ENCODE results near the gene NCKAP5.
"Not testable (repeated sequence)": the region's sequence is repeated elsewhere in the genome, so short reads cannot be mapped to it uniquely, and the experiment has no call there.

NCKAP5 gene

GRCh38 chr2:133477616-133477990 is 90.7 kb downstream of the NCKAP5 start:
- Histone ChIP-seq H3K9me3 (ENCODE audit: severe bottlenecking) (no peaks in the 10 kb centered on the region), H3K27ac (no peak overlapping the region), H3K36me3 (no peaks in the 10 kb centered on the region), H3K27me3 (ENCODE audit: insufficient read depth, low read depth, severe bottlenecking) (no peaks in the 10 kb centered on the region), H3K4me3 (ENCODE audit: low read depth, low read length) (no peak overlapping the region)
- TF ChIP-seq, protein P1, sequence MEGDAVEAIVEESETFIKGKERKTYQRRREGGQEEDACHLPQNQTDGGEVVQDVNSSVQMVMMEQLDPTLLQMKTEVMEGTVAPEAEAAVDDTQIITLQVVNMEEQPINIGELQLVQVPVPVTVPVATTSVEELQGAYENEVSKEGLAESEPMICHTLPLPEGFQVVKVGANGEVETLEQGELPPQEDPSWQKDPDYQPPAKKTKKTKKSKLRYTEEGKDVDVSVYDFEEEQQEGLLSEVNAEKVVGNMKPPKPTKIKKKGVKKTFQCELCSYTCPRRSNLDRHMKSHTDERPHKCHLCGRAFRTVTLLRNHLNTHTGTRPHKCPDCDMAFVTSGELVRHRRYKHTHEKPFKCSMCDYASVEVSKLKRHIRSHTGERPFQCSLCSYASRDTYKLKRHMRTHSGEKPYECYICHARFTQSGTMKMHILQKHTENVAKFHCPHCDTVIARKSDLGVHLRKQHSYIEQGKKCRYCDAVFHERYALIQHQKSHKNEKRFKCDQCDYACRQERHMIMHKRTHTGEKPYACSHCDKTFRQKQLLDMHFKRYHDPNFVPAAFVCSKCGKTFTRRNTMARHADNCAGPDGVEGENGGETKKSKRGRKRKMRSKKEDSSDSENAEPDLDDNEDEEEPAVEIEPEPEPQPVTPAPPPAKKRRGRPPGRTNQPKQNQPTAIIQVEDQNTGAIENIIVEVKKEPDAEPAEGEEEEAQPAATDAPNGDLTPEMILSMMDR (IDR thresholded peaks at IDR 0.05; ENCODE audit: low read depth, low read length) = no peak
- DNase-seq = no peak

DNA sequence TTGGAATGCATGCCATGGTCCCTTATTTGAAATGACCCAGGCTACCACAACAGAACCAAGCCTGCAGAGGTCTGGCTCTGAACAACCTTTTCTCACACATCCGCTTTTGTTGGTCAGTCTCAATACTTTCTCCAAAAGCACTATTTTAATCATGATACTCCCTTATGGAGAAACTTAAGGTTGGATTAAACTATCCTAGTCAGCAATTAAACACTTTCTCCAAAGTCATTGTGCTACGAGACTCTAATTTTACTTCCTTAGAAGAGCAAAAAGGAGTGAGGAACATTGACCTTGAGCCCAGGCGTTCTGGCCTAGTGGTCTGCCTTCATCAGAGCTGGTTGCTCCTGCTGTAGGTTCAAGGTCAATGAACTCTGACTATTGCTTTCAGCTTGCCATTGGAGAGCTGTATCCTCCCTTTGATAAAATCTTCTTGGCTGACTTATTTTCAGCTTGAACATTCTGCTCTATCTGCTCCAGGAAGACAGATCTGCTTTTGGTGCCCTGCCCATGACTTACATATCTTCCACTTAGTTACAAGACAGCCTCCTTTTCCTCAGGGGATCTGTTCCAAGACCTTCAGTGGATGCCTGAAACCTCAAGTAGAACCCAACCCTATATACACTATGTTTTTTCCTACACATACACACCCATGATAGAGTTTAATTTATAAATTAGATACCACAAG is 91.2 kb downstream of the NCKAP5 start:
- no peak for DNase-seq
- no peaks in the 10 kb centered on the region for H3K36me3 ChIP-seq
- H3K9me3 ChIP-seq (ENCODE audit: severe bottlenecking) = no peaks in the 10 kb centered on the region
- H3K27ac ChIP-seq = no peak overlapping the region
- no peaks in the 10 kb centered on the region for H3K27me3 ChIP-seq (ENCODE audit: insufficient read depth, low read depth, severe bottlenecking)
- H3K4me3 ChIP-seq (ENCODE audit: low read depth, low read length) = no peak overlapping the region
- TF ChIP-seq, protein P1 (IDR thresholded peaks at IDR 0.05; ENCODE audit: low read depth, low read length) = no peak

- TF ChIP-seq, protein P1 (IDR thresholded peaks at IDR 0.05; ENCODE audit: low read depth, low read length) = no peak
- DNase-seq = no peak
- Histone ChIP-seq H3K27me3 (ENCODE audit: insufficient read depth, low read depth, severe bottlenecking) (no peaks in the 10 kb centered on the region), H3K27ac (no peak overlapping the region), H3K9me3 (ENCODE audit: severe bottlenecking) (no peaks in the 10 kb centered on the region), H3K36me3 (no peaks in the 10 kb centered on the region), H3K4me3 (ENCODE audit: low read depth, low read length) (no peak overlapping the region)
These were observed 92.0 kb downstream of the NCKAP5 start for GRCh38 chr2:133476286-133476685.

DNA sequence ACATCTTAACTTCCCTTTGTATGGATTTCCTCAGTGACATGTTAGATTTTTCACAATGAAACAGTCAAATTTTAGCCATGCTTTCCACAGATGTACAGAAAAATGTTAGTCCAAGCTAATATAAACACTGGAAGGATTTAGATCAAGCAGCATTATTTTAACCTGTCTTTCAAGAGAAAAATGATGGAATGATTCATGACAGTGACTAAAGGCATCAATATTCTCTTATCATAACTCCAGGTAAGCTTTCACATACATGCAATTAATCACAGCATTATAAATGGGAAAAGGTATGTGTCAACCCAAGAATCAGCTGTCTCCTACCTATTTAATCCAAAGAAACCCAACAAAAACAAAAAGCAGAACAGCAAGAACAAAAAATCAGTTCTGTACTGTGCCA is 92.7 kb downstream of the NCKAP5 start:
- no peak overlapping the region for H3K4me3 ChIP-seq (ENCODE audit: low read depth, low read length)
- no peak overlapping the region for H3K27ac ChIP-seq
- H3K27me3 ChIP-seq (ENCODE audit: insufficient read depth, low read depth, severe bottlenecking) = no peaks in the 10 kb centered on the region
- H3K9me3 ChIP-seq (ENCODE audit: severe bottlenecking) = no peaks in the 10 kb centered on the region
- no peaks in the 10 kb centered on the region for H3K36me3 ChIP-seq
- TF ChIP-seq, protein P1 (IDR thresholded peaks at IDR 0.05; ENCODE audit: low read depth, low read length) = no peak
- DNase-seq = no peak

DNA sequence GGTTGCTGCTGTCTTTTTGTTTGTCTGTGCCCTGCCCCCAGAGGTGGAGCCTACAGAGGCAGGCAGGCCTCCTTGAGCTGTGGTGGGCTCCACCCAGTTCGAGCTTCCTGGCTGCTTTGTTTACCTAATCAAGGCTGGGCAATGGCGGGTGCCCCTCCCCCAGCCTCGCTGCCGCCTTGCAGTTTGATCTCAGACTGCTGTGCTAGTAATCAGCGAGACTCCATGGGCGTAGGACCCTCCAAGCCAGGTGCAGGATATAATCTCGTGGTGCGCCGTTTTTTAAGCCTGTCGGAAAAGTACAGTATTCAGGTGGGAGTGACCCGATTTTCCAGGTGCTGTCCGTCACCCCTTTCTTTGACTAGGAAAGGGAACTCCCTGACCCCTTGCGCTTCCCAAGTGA is 97.8 kb downstream of the NCKAP5 start:
- H3K27me3 ChIP-seq (ENCODE audit: insufficient read depth, low read depth, severe bottlenecking); DNase-seq; H3K4me3 ChIP-seq (ENCODE audit: low read depth, low read length); H3K27ac ChIP-seq; H3K9me3 ChIP-seq (ENCODE audit: severe bottlenecking); H3K36me3 ChIP-seq: not testable (repeated sequence)

DNA sequence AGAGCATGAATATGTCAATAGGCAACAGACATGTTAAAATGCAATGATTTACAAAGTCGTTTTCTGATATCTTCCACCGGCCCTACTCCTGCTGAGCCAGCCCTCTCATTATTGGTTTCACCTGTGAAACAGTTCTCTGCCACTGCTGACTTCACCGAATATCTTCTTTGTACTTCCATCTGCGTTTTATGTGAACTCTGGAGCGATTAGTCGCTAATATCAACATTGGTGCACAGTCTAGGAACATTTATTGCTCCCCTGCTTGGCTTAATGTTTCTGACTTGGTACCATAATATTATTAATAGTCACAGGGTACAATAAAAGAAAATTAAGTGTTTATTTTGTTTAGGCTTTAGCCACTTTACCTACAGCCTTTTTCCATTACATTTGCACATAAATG is 105.5 kb downstream of the NCKAP5 start:
- Histone ChIP-seq H3K27me3 (ENCODE audit: insufficient read depth, low read depth, severe bottlenecking) (no peaks in the 10 kb centered on the region), H3K36me3 (no peaks in the 10 kb centered on the region), H3K4me3 (ENCODE audit: low read depth, low read length) (no peak overlapping the region), H3K9me3 (ENCODE audit: severe bottlenecking) (no peaks in the 10 kb centered on the region), H3K27ac (no peak overlapping the region)
- no peak for DNase-seq
- TF ChIP-seq, protein P1 (IDR thresholded peaks at IDR 0.05; ENCODE audit: low read depth, low read length) = no peak

Measured in WERI-Rb-1 (cell line).